Dendritic cell treated with granulocyte-macrophage colony-stimulating factor and Interleukin-4, amounts not matched to agents 40 ng/mL and 50 ng/mL, for 4 days (primary cell): ENCODE data around the gene MOB3B.

Experiments used
- H3K27ac Mint-ChIP-seq: one replicate; pipeline ENCODE4 v1.8.0; 2022; ENCODE audit warnings: mild to moderate bottlenecking, mixed read lengths
- H3K27me3 Mint-ChIP-seq: one replicate; pipeline ENCODE4 v1.8.0; 2022; ENCODE audit warnings: mild to moderate bottlenecking, mixed read lengths
- H3K36me3 Mint-ChIP-seq: one replicate; pipeline ENCODE4 v1.8.0; 2022; ENCODE audit warnings: low read depth, mixed read lengths
- H3K4me1 Mint-ChIP-seq: one replicate; pipeline ENCODE4 v1.8.0; 2022; ENCODE audit warnings: low read depth, mixed read lengths
- H3K4me3 Mint-ChIP-seq: one replicate; pipeline ENCODE4 v1.8.0; 2022; ENCODE audit warnings: mild to moderate bottlenecking, moderate library complexity, mixed read lengths
- H3K9me3 Mint-ChIP-seq: one replicate; pipeline ENCODE4 v1.8.0; 2022; ENCODE audit warnings: mixed read lengths
- intact Hi-C: fragments of 100-400 bp; cut with micrococcal nuclease; formaldehyde crosslinking; loops from one replicate; pipeline ENCODE4 v1.15.0; 2022

MOB3B gene

DNA sequence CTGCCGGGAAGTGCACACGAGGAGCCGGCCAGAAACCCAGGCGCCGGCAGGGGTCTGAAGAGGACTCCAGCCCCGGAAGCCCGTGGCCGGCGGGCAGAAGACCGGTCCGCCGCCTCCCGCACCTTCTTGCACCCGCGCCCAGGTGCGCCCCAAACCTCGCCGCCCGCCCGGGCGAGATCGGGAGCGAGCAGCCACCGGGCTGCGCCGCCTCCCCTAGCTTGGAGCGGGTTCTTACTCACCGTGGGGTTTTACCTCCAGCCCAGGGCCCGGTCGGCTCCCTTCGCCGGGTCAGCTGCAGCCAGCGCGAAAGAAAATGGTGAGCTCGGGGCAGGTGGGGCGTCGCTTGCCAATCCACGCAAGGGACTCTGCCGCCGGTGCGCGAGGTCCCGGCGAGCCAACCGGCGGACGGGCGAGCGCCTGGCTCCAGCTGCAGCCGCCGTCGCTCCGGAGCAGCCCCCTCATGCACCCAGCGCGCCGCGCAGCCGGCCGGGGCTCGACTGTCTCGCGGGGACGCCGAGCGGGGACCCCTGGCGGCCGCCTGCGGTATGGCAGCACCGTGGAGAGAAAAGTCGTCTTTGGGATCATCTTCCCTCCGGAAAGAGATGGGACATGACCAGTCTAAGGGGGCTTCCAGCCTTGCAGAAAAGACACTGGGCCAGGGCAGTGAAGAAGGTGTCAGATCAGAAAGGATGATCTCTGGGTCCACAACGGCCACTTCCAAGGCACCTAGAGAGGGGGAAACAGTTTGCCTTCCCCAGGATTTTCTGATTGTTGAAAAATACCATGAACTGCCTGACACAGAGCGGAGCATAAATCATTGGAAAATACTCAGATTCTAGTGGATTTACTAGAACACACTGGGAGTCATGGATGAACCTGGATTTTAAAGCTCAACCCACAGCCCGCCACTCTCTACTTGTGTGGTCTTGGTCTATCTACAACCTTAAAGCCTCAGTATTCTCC, at the start of gene MOB3B:
MOB3B (minus strand) TSS at position 499 of the 963 bp plus-strand sequence. CDS start 74,264 bp downstream, outside the sequence.
- Mint-ChIP-seq H3K27ac (peak within 1 kb of the TSS; percentile 97), H3K27me3 (no peaks in the 10 kb centered on the region), H3K9me3 (no peaks in the 10 kb centered on the region), H3K36me3 (peaks cover 75% of the 10 kb centered on the region), H3K4me3 (peak within 1 kb of the TSS; percentile 91), H3K4me1 (peaks cover 67% of the 10 kb centered on the region)
- intact Hi-C loops, result loop anchor here (1.0 to 5.0 kb wide), 4 partner anchors 47 to 197 kb away; no protein-coding TSS in a partner anchor

DNA sequence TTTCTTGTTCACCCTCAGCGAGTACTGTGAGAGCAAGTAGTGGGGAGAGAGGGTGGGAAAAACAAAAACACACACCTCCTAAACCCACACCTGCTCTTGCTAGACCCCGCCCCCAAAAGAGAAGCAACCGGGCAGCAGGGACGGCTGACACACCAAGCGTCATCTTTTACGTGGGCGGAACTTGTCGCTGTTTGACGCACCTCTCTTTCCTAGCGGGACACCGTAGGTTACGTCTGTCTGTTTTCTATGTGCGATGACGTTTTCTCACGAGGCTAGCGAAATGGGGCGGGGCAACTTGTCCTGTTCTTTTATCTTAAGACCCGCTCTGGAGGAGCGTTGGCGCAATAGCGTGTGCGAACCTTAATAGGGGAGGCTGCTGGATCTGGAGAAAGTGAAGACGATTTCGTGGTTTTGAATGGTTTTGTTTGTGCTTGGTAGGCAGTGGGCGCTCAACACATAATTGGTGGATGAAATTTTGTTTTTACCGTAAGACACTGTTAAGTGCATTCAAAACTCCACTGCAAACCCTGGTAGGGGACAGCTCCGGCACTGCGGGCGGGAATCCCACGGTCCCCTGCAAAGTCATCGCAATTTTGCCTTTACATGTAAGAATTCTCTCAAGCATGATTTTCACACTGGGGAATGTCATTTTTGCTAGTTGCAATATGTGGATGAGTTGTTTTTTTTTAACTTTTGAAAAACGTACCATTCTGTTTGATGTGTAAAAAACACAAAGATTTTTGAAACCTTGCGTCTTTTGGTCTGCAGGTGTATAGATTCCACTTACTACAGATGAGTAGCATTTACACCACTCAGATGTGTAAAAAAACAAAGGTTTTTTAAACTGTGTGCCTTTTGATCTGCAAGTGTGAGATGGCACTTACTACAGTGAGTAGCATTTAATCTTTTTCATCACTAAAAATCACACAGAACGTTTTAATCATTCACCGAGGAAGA, 44.3 kb upstream of the MOB3B start:
- Mint-ChIP-seq H3K4me3 (peak overlapping the region; percentile 93), H3K4me1 (peaks cover 39% of the 10 kb centered on the region), H3K27ac (peak overlapping the region; percentile 97), H3K27me3 (no peaks in the 10 kb centered on the region), H3K36me3 (peaks cover 52% of the 10 kb centered on the region), H3K9me3 (peaks cover 24% of the 10 kb centered on the region)
- intact Hi-C loops, result loop anchor here (1.0 to 5.0 kb wide), 3 partner anchors 25 to 128 kb away; no protein-coding TSS in a partner anchor

GRCh38 chr9:27572918-27573633, 43.5 kb upstream of the MOB3B start, which contains the start of gene C9orf72:
Gene C9orf72, minus strand, starts transcription at chr9:27573481. Its CDS starts 6,361 bp downstream, at chr9:27567120.
- intact Hi-C loops, result loop anchor here (1.0 to 5.0 kb wide), 3 partner anchors 26 to 129 kb away; no protein-coding TSS in a partner anchor
- H3K4me1 Mint-ChIP-seq, result peaks cover 42% of the 10 kb centered on the region
- H3K27ac Mint-ChIP-seq, result peak within 1 kb of the TSS; percentile 97
- peak within 1 kb of the TSS; percentile 93 for H3K4me3 Mint-ChIP-seq
- H3K36me3 Mint-ChIP-seq, result peaks cover 49% of the 10 kb centered on the region
- H3K27me3 Mint-ChIP-seq, result no peaks in the 10 kb centered on the region
- peaks cover 15% of the 10 kb centered on the region for H3K9me3 Mint-ChIP-seq

GRCh38 chr9:27572566-27572917, 42.9 kb upstream of the MOB3B start:
- H3K36me3 Mint-ChIP-seq, result peaks cover 49% of the 10 kb centered on the region
- H3K27ac Mint-ChIP-seq, result peak overlapping the region; percentile 97
- peaks cover 48% of the 10 kb centered on the region for H3K4me1 Mint-ChIP-seq
- peak overlapping the region; percentile 79 for H3K4me3 Mint-ChIP-seq
- H3K27me3 Mint-ChIP-seq, result no peaks in the 10 kb centered on the region
- intact Hi-C loops, result loop anchor here (2.0 to 5.0 kb wide), 2 partner anchors 62 to 130 kb away; no protein-coding TSS in a partner anchor
- H3K9me3 Mint-ChIP-seq, result peaks cover 10% of the 10 kb centered on the region

DNA sequence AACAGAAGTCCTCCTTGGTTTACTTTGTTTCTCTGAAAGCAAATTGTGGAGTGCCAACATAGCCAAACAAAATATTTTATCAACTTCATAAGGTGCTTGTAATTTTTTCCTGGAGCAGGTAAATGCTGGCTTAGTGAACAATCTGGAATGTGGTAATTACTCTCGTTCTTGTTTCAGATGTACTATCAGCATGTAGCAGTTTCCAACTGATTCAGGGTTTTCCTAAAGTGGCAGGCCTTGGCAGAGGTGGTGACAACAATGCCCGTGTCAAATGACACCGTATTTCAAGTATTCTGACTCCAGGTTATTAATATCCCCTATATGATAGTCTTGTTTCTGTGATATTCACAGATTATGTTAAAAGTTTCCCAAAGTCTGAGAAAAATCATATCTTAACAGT, 42.4 kb upstream of the MOB3B start:
- intact Hi-C loops, result loop anchor here (2.0 to 5.0 kb wide), 2 partner anchors 63 to 130 kb away; no protein-coding TSS in a partner anchor
- peak overlapping the region; percentile 79 for H3K4me3 Mint-ChIP-seq
- peaks cover 54% of the 10 kb centered on the region for H3K36me3 Mint-ChIP-seq
- peaks cover 10% of the 10 kb centered on the region for H3K9me3 Mint-ChIP-seq
- no peaks in the 10 kb centered on the region for H3K27me3 Mint-ChIP-seq
- H3K27ac Mint-ChIP-seq, result peak overlapping the region; percentile 97
- H3K4me1 Mint-ChIP-seq, result peaks cover 52% of the 10 kb centered on the region

GRCh38 chr9:27571011-27571410, 41.4 kb upstream of the MOB3B start:
- H3K4me1 Mint-ChIP-seq, result peaks cover 58% of the 10 kb centered on the region
- peak overlapping the region; percentile 97 for H3K27ac Mint-ChIP-seq
- peaks cover 65% of the 10 kb centered on the region for H3K36me3 Mint-ChIP-seq
- H3K9me3 Mint-ChIP-seq, result peaks cover 9% of the 10 kb centered on the region
- no peaks in the 10 kb centered on the region for H3K27me3 Mint-ChIP-seq
- intact Hi-C loops, result loop anchor here (5.0 kb wide), 1 partner anchor 131 kb away; no protein-coding TSS in a partner anchor
- peak overlapping the region; percentile 79 for H3K4me3 Mint-ChIP-seq

DNA sequence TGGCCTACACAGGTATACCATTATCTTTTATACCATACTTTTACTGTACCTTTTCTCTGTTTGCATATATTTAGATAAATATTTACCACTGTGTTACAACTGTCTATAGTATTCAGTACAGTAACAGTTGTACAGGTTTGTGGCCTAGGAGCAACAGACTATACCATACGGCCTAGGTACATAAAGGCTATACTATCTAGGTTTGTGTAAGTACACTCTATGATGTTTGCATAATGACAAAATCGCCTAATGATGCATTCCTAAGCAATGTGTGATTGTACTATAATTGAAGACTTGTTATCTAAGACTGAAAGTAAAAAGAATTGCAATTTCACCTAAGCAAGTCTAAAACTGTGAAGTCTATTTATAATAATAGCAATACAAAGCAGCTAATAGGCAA, 39.8 kb upstream of the MOB3B start:
- H3K4me1 Mint-ChIP-seq, result peaks cover 43% of the 10 kb centered on the region
- H3K4me3 Mint-ChIP-seq, result no peak overlapping the region
- intact Hi-C loops, result no loop called here
- no peaks in the 10 kb centered on the region for H3K9me3 Mint-ChIP-seq
- no peaks in the 10 kb centered on the region for H3K27me3 Mint-ChIP-seq
- H3K27ac Mint-ChIP-seq, result no peak overlapping the region
- peaks cover 74% of the 10 kb centered on the region for H3K36me3 Mint-ChIP-seq

- no peaks in the 10 kb centered on the region for H3K27me3 Mint-ChIP-seq
- intact Hi-C loops, result no loop called here
- peak overlapping the region; percentile 88 for H3K27ac Mint-ChIP-seq
Observed at GRCh38 chr9:27566118-27566517, 36.5 kb upstream of the MOB3B start.

DNA sequence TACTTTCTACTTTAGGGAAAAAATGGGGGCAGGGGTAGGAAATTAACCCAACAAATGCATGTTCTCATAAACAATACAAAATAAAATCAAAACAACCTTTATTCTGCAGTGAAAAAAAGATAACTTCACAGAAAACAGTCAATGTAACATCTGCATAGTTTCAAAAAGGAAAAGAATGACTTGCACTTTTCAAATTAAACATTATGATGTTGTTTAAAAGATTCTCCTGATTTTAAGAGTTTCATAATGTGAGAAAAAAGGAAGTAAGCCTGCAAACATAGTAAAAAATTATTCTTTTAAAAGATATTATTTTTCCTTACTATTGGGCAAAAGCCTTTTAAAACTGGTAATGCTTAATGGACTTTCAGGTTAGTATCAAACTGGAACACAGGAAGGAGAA, 36.1 kb upstream of the MOB3B start:
- peak overlapping the region; percentile 13 for H3K4me3 Mint-ChIP-seq
- H3K27ac Mint-ChIP-seq, result peak overlapping the region; percentile 88
- H3K27me3 Mint-ChIP-seq, result no peaks in the 10 kb centered on the region
- peaks cover 33% of the 10 kb centered on the region for H3K4me1 Mint-ChIP-seq
- no peaks in the 10 kb centered on the region for H3K9me3 Mint-ChIP-seq
- H3K36me3 Mint-ChIP-seq, result peaks cover 56% of the 10 kb centered on the region
- intact Hi-C loops, result no loop called here

More at GRCh38 chr9:27566118-27566517, 36.5 kb upstream of the MOB3B start:
- no peaks in the 10 kb centered on the region for H3K9me3 Mint-ChIP-seq
- peak overlapping the region; percentile 2 for H3K4me3 Mint-ChIP-seq
- H3K36me3 Mint-ChIP-seq, result peaks cover 58% of the 10 kb centered on the region
- H3K4me1 Mint-ChIP-seq, result peaks cover 36% of the 10 kb centered on the region

GRCh38 chr9:27564670-27565069, 35.1 kb upstream of the MOB3B start:
- Mint-ChIP-seq H3K27me3 (no peaks in the 10 kb centered on the region), H3K4me3 (no peak overlapping the region), H3K4me1 (peaks cover 29% of the 10 kb centered on the region), H3K27ac (peak overlapping the region; percentile 88), H3K36me3 (peaks cover 59% of the 10 kb centered on the region), H3K9me3 (no peaks in the 10 kb centered on the region)
- intact Hi-C loops, result loop anchor here (5.0 kb wide), 1 partner anchor 163 kb away; no protein-coding TSS in a partner anchor

DNA sequence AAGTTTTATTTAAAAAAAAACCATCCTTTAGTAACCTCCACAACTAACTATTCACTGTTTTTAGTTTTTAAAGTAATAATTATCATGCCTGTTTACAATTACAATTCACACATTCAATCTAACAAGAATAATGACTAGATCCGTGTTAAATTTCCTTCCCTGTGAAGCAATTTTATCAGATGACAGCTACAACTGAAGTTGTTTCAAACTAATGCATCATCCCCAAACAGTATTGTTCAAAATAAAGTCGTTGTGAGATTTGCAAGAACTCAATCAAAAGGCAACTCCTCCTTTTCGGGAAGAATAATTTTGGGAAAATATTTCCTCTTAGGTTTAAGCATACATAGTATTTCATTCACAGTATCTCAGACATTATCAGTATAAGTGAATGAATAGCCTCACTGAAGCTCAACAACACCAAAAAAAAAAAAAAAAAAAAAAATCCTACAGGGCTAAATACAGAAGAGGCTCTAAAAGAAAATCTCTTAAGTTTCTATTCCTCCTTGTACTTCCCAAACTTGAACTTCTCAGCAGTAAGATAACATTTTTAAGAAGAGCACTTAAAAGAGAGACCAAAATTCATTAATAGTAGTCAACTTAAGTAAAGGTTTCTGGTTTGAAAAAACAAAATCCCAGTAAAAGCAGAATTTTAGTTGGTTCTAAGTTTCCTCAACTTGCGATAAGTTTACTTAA, 34.3 kb upstream of the MOB3B start:
- H3K27ac Mint-ChIP-seq, result peak overlapping the region; percentile 88
- H3K4me1 Mint-ChIP-seq, result peaks cover 29% of the 10 kb centered on the region
- H3K36me3 Mint-ChIP-seq, result peaks cover 67% of the 10 kb centered on the region
- peak overlapping the region; percentile 46 for H3K4me3 Mint-ChIP-seq
- intact Hi-C loops, result loop anchor here (5.0 kb wide), 1 partner anchor 163 kb away; no protein-coding TSS in a partner anchor
- no peaks in the 10 kb centered on the region for H3K9me3 Mint-ChIP-seq
- H3K27me3 Mint-ChIP-seq, result no peaks in the 10 kb centered on the region

- H3K36me3 Mint-ChIP-seq, result peaks cover 56% of the 10 kb centered on the region
Observed at GRCh38 chr9:27561685-27562084, 32.1 kb upstream of the MOB3B start.

More at GRCh38 chr9:27561685-27562084, 32.1 kb upstream of the MOB3B start:
- intact Hi-C loops, result loop anchor here (5.0 kb wide), 1 partner anchor 166 kb away; no protein-coding TSS in a partner anchor
- Mint-ChIP-seq H3K4me1 (peaks cover 11% of the 10 kb centered on the region), H3K27ac (peak overlapping the region; percentile 67), H3K27me3 (no peaks in the 10 kb centered on the region), H3K4me3 (no peak overlapping the region), H3K9me3 (no peaks in the 10 kb centered on the region)
